ENCODE results near the gene TBL3.

The TBL3 gene

DNA sequence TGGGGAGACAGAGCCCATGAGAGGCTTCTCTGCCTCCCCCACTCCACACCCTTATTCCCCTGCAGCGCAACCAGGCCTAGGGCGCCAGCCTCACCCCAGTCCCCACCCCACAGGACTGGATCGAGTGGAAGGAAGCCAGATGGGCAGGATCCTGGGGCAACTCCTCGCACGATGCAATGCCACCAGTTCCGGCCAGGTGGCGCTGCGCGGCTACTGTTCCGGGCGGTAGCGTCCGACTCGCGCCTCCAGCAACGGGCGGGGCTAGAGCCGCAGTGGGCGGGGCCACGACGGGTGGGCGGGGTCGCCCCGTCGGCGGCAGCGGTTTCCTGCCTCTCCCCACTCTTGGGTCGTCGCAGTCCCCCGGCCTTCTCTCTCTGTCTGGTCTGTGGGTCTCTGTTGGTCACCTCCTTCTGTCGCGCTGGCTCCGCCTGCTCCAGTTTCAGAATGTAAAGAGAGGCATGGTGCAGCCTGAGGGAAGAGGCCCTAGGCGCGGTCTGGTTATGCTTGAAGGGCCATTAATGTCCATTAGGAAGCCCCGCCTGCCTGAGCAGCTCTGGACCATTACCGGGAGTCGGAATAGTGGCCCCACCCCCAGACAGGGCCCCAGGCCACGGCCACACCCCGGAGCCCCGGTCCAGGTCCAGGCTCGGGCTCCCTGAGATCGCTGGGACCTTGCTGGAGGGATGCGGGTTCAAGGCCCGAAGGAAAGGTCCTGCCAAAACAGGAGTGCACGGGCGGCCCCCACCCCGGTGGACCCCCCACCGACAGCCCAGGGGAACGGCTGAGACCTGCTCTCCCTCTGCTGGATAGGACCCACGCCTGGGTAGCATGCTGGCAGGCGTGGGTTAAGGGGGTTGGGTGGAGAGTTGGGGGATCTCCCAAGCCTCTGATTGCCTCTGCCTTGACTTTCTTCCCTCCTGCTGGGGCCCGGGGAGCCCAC is 51.5 kb downstream of the TBL3 start:
- TF ChIP-seq, protein P1, sequence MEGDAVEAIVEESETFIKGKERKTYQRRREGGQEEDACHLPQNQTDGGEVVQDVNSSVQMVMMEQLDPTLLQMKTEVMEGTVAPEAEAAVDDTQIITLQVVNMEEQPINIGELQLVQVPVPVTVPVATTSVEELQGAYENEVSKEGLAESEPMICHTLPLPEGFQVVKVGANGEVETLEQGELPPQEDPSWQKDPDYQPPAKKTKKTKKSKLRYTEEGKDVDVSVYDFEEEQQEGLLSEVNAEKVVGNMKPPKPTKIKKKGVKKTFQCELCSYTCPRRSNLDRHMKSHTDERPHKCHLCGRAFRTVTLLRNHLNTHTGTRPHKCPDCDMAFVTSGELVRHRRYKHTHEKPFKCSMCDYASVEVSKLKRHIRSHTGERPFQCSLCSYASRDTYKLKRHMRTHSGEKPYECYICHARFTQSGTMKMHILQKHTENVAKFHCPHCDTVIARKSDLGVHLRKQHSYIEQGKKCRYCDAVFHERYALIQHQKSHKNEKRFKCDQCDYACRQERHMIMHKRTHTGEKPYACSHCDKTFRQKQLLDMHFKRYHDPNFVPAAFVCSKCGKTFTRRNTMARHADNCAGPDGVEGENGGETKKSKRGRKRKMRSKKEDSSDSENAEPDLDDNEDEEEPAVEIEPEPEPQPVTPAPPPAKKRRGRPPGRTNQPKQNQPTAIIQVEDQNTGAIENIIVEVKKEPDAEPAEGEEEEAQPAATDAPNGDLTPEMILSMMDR (conservative IDR thresholded peaks at IDR 0.05; ENCODE audit: control insufficient read depth, insufficient read depth, low read depth, low read length), result peak; percentile 74
- DNase-seq (ENCODE audit: low read depth), result peak; percentile 80
- H3K4me3 ChIP-seq (ENCODE audit: control insufficient read depth, low read depth, low read length), result peak overlapping the region; percentile 35

DNA sequence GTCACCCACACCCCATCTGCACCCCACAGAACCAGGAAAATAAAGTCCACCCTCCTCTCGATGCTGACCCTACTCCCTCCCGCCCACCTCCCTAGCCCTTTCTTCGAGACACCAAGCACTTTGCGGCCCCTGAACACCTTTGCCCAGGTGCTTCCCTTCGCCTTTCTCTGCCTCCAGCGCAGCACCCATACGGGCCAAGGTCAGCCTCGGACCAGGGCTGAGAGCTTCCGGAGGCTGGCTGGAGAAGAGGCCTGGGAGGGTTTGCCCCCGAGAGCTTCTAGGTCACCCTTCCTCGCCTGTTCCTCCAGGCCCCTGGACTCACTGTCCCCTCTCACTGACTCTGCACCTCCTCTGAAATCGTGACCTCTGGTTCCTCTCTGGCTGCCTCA is 52.2 kb downstream of the TBL3 start:
- TF ChIP-seq, protein P1 (conservative IDR thresholded peaks at IDR 0.05; ENCODE audit: control insufficient read depth, insufficient read depth, low read depth, low read length), result no peak
- H3K4me3 ChIP-seq (ENCODE audit: control insufficient read depth, low read depth, low read length), result no peak overlapping the region
- DNase-seq (ENCODE audit: low read depth), result no peak

DNA sequence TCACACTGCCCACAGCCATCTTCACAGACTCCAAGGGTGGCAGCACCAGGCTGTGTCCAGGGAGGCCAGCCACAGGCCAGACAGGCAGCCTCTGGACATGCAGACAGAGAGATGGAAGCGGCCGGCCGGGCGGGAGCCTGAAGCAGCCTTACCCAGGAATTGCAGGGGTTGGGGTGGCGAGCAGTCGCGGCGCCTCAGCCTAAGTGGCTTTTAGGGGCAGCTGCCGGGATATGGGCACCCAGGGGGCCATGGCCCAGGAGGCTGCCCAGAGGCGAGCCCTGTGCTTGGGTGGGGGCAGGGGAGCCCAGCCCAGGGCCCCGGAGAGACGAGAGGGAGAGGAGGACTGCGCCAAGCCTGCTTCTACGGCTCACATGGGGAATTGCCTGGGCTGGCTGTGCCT is 53.4 kb downstream of the TBL3 start:
- no peak for DNase-seq (ENCODE audit: low read depth)
- TF ChIP-seq, protein P1 (conservative IDR thresholded peaks at IDR 0.05; ENCODE audit: control insufficient read depth, insufficient read depth, low read depth, low read length), result no peak
- H3K4me3 ChIP-seq (ENCODE audit: control insufficient read depth, low read depth, low read length), result no peak overlapping the region

DNA sequence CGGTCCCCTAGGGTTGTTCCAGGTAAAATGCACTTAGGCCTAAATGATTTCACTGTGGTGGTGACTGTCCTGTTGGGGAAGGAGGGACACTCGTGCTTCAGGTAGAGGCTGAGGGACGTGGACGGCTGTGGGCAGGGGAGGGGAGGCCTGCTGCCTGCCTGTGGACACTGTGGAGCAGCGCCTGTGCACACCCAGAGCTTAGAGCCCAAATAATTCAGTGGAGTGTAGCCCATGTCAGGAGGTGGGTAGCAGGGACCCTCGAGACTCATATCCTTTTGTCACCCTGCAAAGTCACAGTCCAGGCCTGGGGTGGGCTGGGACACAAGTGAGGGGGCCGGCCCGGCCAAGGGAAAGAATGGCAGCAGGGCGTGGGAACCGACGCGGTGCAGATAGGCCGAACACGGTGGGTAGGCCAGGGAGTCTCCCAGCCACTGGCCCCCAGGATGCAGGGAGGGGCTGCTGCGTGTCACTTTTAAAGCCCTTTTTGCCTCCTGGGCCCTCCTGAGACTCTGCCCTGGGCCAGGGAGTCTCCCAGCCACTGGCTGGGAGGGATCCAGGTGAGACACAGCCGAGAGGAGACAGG is 54.1 kb downstream of the TBL3 start:
- TF ChIP-seq, protein P1 (conservative IDR thresholded peaks at IDR 0.05; ENCODE audit: control insufficient read depth, insufficient read depth, low read depth, low read length), result no peak
- DNase-seq (ENCODE audit: low read depth), result no peak
- H3K4me3 ChIP-seq (ENCODE audit: control insufficient read depth, low read depth, low read length), result no peak overlapping the region

DNA sequence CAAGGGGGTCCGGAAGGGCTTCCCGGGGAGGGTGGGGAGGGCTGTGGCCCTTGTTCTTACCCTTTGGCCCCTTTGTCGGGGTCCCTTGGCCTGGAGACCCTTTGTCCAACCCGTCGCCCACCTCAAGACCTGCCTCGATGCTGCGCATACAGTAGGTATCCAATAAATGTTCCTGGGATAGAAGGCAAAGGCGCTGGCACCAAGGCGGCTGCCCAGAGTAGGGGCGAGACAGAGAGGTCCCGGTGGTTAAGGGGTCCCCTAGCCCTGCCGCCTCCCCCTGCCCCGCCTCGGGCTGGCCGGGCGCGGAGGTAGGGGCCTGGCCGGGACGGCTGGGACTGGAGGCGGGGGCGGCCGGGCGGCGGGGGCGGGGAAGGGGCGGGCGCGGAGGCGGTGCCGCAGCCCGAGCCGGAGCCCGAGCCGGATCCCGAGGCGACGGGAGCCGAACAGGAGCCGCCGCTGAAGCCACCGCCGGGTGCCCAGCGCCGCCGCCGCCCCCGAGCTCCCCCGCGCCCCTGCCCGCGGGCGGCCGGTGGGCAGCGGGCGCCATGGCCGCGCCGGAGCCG is 54.7 kb downstream of the TBL3 start, which contains the start of gene NHERF2:
NHERF2 (plus strand) TSS at position 442 of the 563 bp plus-strand sequence; CDS start at position 546, 104 bp downstream.
- no peak for DNase-seq (ENCODE audit: low read depth)
- TF ChIP-seq, protein P1 (conservative IDR thresholded peaks at IDR 0.05; ENCODE audit: control insufficient read depth, insufficient read depth, low read depth, low read length), result no peak
- H3K4me3 ChIP-seq (ENCODE audit: control insufficient read depth, low read depth, low read length), result peak within 1 kb of the TSS; percentile 36

DNA sequence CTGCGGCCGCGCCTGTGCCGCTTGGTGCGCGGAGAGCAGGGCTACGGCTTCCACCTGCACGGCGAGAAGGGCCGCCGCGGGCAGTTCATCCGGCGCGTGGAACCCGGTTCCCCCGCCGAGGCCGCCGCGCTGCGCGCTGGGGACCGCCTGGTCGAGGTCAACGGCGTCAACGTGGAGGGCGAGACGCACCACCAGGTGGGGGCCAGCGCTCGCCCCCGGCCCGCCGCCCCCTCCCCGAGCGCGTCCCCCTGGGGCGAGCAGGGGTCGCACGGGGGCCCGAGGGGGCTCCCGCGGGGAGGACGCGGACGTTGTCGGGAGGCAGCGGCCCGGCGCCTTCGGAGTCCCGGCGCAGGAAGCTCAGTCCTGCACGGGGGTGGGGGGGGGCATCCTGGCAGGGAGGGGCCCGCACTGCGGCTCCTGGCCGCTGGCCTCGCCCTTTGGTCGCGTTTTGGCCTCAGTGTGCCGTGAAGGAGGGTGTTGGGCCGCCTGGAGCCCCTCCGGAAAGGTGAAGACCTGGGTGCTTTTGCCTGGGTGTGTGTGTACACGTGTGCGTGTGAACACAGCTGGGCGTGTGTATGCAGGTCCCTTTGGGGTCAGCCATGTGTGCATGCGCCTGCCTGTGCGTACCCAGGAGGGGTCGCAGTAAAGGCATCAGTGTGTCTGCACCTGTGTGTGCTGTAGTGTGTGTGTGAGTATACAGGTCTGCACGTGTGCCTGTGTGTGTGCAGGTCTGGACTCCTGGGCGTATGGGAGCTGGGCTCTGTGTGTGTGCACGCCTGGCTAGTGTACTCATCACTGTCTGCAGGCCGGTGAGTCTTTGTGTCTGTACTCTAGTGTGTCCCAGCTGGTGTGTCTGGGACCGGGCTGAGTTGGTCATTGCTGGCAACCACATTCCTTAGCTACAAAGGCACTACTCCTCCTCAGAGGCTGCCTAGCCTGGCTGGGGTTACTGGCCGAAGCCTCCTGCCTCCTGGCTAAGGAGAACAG is 55.5 kb downstream of the TBL3 start:
- TF ChIP-seq, protein P1 (conservative IDR thresholded peaks at IDR 0.05; ENCODE audit: control insufficient read depth, insufficient read depth, low read depth, low read length), result no peak
- DNase-seq (ENCODE audit: low read depth), result no peak
- peak overlapping the region; percentile 36 for H3K4me3 ChIP-seq (ENCODE audit: control insufficient read depth, low read depth, low read length)
